MCF 10A (cell line): Measurements from ENCODE around the gene FARSA. TPM values are rescaled to one million over a fixed set of nuclear protein-coding genes. Genes with fewer than 3 reads are reported as not detected.

Experiments
- BruUV-seq: library from RNA; stranded (reverse); fragments of 400-500 nt; replicated peaks from 2 replicates; lab custom pipeline; 2021; lab: Mats Ljungman, UMichigan
- CTCF ChIA-PET: fragments of 300-600 bp; sonication (Branson Sonifier 250); formaldehyde crosslinking; extraction: SDS; loops from one replicate; lab custom pipeline; 2021; ENCODE audit warnings: antibody characterized with exemption, inconsistent platforms; lab: Yijun Ruan, JAX
- POLR2A ChIA-PET: fragments of 300-600, 350-650 bp; sonication (Branson Sonifier 250); formaldehyde crosslinking; extraction: SDS; loops from one replicate; lab custom pipeline; 2020; ENCODE audit warnings: antibody characterized with exemption, inconsistent platforms; lab: Yijun Ruan, JAX
- DNase-seq: peaks from one replicate; pipeline ENCODE4 v3.0.0-alpha.2; 2018; ENCODE audit not compliant: unreplicated experiment
- H3K27ac Mint-ChIP-seq: one replicate; pipeline ENCODE4 v1.8.0; 2022; ENCODE audit warnings: mild to moderate bottlenecking, low read depth, mixed read lengths; ENCODE audit not compliant: unreplicated experiment
- H3K27me3 Mint-ChIP-seq: one replicate; pipeline ENCODE4 v1.8.0; 2022; ENCODE audit warnings: mixed read lengths; ENCODE audit not compliant: insufficient read depth, unreplicated experiment
- H3K36me3 Mint-ChIP-seq: one replicate; pipeline ENCODE4 v1.8.0; 2022; ENCODE audit warnings: mild to moderate bottlenecking, moderate library complexity, mixed read lengths; ENCODE audit not compliant: insufficient read depth, unreplicated experiment
- H3K4me1 Mint-ChIP-seq: one replicate; pipeline ENCODE4 v1.8.0; 2022; ENCODE audit warnings: mixed read lengths; ENCODE audit not compliant: insufficient read depth, unreplicated experiment
- H3K4me3 Mint-ChIP-seq: one replicate; pipeline ENCODE4 v1.8.0; 2022; ENCODE audit warnings: mild to moderate bottlenecking, moderate library complexity, mixed read lengths; ENCODE audit not compliant: unreplicated experiment
- H3K9me3 Mint-ChIP-seq: one replicate; pipeline ENCODE4 v1.8.0; 2022; ENCODE audit warnings: mixed read lengths; ENCODE audit not compliant: unreplicated experiment
- intact Hi-C: fragments of 100-400 bp; cut with micrococcal nuclease; formaldehyde crosslinking; loops from 2 replicates; pipeline ENCODE4 v1.14.1; 2022
- total RNA-seq: library from RNA; stranded (reverse); gene quantifications from 2 replicates; pipeline ENCODE4 v1.2.3, GENCODE V29; 2022
- TF ChIP-seq, protein P1 (sequence below): fragments of 200-600 bp; IDR thresholded peaks from one replicate; pipeline ENCODE4 v1.8.0; 2022; ENCODE audit warnings: antibody characterized with exemption, mild to moderate bottlenecking; ENCODE audit not compliant: unreplicated experiment

Gene FARSA
- total RNA-seq, 1 experiment from 2014 or later = 107 TPM

DNA sequence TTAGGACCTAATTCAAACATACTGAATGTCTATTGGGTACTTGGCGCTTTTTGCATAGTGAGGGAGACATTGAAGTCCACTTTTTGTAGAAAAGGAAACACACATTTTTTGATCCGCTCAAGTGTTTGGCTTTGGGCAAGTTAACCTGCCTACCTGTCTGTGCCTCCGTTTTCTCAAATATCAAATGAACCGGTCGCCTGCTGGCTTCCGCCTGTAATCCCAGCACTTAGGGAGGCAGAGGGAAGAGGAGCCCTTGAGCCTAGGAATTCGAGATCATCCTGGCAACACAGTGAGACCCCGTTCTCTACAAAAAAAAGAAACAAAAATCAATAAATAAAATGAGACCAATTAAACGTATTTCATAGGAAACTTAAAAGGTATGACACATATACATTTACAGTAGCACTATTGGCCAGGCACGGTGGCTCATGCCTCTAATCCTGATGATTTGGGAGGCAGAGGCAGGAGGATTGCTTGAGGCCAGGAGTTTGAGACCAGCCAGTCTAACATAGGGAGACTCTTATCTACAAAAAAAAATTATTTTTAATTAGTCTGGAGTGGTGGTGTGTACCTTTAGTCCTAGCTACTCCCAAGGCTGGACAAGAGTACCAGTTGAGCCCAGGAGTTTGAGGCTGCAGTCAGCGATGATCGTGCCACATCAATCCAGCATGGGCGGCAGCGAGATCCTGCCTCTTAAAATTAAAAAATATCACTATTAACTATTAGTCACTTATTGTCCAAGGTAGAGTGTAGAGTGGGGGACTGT lies 13.4 kb upstream of the FARSA start:
- BruUV-seq = TSS peak; percentile 29
- Mint-ChIP-seq H3K4me1 (peaks cover 13% of the 10 kb centered on the region), H3K27me3 (no peaks in the 10 kb centered on the region), H3K36me3 (peaks cover 88% of the 10 kb centered on the region), H3K4me3 (peak overlapping the region; percentile 84), H3K27ac (peak overlapping the region; percentile 94), H3K9me3 (no peaks in the 10 kb centered on the region)
- ChIA-PET POLR2A (interaction anchor here (0.6 to 1.8 kb wide), 14 partner anchors 8 to 900 kb away, joined by 3 to 51 read pairs (median 4); partner anchors contain the start of genes FARSA, GADD45GIP1, GCDH and IER2), CTCF (interaction anchor here (0.9 to 1.4 kb wide), 2 partner anchors 18 to 19 kb away, joined by 8 read pairs; no protein-coding TSS in a partner anchor)
- intact Hi-C loops = no loop called here
- TF ChIP-seq, protein P1, sequence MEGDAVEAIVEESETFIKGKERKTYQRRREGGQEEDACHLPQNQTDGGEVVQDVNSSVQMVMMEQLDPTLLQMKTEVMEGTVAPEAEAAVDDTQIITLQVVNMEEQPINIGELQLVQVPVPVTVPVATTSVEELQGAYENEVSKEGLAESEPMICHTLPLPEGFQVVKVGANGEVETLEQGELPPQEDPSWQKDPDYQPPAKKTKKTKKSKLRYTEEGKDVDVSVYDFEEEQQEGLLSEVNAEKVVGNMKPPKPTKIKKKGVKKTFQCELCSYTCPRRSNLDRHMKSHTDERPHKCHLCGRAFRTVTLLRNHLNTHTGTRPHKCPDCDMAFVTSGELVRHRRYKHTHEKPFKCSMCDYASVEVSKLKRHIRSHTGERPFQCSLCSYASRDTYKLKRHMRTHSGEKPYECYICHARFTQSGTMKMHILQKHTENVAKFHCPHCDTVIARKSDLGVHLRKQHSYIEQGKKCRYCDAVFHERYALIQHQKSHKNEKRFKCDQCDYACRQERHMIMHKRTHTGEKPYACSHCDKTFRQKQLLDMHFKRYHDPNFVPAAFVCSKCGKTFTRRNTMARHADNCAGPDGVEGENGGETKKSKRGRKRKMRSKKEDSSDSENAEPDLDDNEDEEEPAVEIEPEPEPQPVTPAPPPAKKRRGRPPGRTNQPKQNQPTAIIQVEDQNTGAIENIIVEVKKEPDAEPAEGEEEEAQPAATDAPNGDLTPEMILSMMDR = no peak
- no peak for DNase-seq

DNA sequence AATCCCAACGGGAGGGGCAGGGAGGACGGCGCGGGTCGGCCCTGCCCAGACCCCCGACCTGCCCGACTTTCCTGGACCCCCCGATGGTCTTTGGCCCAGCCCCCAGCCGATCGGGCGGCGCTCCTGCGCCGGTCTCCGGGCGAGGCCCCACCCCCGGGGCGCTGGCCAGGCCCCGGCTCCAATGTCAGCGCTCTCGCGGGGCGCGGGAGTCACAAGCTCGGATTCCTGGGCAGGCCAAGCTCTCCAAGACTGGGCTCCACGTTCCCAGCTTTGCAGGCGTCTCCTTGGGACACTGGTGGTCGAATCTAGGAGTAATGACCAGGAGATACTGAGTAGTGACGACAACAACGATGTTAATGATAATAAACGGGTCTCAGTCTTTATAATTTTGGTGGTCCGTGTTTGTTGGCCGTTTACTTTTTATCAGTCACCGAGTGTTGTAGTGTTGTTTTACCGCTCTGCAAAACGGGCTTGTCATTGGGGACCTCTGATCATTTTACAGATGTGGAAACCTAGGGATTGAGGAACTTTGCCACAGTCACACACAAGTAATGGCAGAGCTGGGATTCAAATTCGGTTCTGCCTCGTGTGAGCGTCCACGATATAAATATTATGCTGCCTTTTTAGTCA lies 12.7 kb upstream of the FARSA start:
- ChIA-PET POLR2A (interaction anchor here (0.6 to 1.8 kb wide), 12 partner anchors 8 to 901 kb away, joined by 3 to 51 read pairs (median 4); partner anchors contain the start of genes FARSA, GADD45GIP1, GCDH and IER2), CTCF (interaction anchor here (0.6 to 0.9 kb wide), 2 partner anchors 19 to 1506 kb away, joined by 3 to 8 read pairs; no protein-coding TSS in a partner anchor)
- DNase-seq = peak; percentile 80
- H3K9me3 Mint-ChIP-seq = no peaks in the 10 kb centered on the region
- no TSS peak for BruUV-seq
- H3K27me3 Mint-ChIP-seq = no peaks in the 10 kb centered on the region
- peak overlapping the region; percentile 94 for H3K27ac Mint-ChIP-seq
- peak overlapping the region; percentile 84 for H3K4me3 Mint-ChIP-seq
- intact Hi-C loops = no loop called here
- H3K4me1 Mint-ChIP-seq = peaks cover 13% of the 10 kb centered on the region
- TF ChIP-seq, protein P1 = no peak
- peaks cover 88% of the 10 kb centered on the region for H3K36me3 Mint-ChIP-seq

DNA sequence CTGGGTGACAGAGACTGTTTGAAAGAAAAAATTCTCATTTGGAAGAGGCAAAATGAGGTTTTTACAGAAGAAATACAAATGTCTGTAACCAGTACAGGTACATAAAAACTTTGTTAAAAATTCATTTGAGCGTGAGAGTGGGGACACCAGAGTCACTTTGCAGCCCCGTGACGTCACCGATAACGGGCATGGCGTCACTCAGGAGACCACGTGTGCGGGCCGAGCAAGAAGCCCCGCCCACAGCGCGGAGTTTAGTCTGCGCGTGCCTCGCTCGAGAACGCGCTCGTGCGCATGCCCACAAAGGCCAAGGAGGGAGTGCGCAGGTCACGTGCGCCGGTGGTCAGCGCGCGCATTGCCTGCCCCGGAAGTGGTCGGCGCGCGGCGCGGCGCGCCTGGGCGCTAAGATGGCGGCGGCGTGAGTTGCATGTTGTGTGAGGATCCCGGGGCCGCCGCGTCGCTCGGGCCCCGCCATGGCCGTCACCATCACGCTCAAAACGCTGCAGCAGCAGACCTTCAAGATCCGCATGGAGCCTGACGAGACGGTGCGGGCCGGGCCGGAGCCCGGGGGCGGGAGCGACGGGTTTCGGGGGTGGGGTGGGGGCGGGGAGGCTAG lies 12.1 kb upstream of the FARSA start, which contains the start of gene RAD23A:
RAD23A (plus strand) TSS at position 384 of the 613 bp plus-strand sequence; CDS start at position 471, 87 bp downstream.
- DNase-seq = peak; percentile 99
- ChIA-PET POLR2A (interaction anchor here (0.9 to 1.8 kb wide), 7 partner anchors 8 to 207 kb away, joined by 3 to 51 read pairs (median 6); partner anchors contain the start of genes FARSA, GADD45GIP1 and GCDH), CTCF (interaction anchor here (0.6 to 0.9 kb wide), 3 partner anchors 20 to 1507 kb away, joined by 3 to 8 read pairs (median 3); no protein-coding TSS in a partner anchor)
- BruUV-seq = no TSS peak
- TF ChIP-seq, protein P1 = no peak
- intact Hi-C loops = no loop called here
- Mint-ChIP-seq H3K36me3 (peaks cover 88% of the 10 kb centered on the region), H3K9me3 (no peaks in the 10 kb centered on the region), H3K27ac (peak within 1 kb of the TSS; percentile 94), H3K4me3 (peak within 1 kb of the TSS; percentile 84), H3K27me3 (no peaks in the 10 kb centered on the region), H3K4me1 (peaks cover 15% of the 10 kb centered on the region)
